ENCODE measurements around the gene MICB. TPM values are rescaled to one million over a fixed set of nuclear protein-coding genes. Genes with fewer than 3 reads are reported as not detected.

MICB gene
- 10 to 100 TPM; 37.8 to 38.1 TPM for total RNA-seq

GRCh38 chr6:31497531-31498476 is at the start of gene MICB:
MICB (plus strand) TSS chr6:31498145; CDS start chr6:31498194, 49 bp downstream.

DNA sequence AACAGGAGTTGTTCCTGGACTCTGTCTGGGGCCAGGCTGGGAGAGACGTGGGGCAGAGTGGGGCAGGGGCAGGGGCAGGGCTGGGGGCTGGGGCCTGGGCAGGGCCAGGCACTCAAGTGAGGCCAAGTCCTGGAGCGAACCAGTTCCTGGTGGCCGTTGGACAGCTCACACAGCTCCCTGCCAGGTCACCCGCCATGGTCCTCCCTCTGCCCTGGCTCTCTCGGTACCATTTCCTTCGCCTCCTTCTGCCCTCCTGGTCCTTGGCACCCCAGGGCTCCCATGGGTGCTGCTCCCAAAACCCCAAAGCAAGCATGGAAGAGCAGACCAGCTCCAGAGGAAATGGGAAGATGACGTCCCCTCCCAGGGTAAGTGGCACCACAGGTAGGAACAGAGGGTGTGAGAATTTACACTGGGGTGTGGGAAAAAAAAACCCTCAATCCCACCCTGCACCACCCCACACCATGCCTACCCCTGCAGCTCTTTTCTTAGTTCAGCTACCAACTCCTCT is 30.9 kb downstream of the MICB start, which contains the start of gene MCCD1:
MCCD1 (plus strand) TSS at position 142 of the 508 bp plus-strand sequence; CDS start at position 195, 53 bp downstream.

DNA sequence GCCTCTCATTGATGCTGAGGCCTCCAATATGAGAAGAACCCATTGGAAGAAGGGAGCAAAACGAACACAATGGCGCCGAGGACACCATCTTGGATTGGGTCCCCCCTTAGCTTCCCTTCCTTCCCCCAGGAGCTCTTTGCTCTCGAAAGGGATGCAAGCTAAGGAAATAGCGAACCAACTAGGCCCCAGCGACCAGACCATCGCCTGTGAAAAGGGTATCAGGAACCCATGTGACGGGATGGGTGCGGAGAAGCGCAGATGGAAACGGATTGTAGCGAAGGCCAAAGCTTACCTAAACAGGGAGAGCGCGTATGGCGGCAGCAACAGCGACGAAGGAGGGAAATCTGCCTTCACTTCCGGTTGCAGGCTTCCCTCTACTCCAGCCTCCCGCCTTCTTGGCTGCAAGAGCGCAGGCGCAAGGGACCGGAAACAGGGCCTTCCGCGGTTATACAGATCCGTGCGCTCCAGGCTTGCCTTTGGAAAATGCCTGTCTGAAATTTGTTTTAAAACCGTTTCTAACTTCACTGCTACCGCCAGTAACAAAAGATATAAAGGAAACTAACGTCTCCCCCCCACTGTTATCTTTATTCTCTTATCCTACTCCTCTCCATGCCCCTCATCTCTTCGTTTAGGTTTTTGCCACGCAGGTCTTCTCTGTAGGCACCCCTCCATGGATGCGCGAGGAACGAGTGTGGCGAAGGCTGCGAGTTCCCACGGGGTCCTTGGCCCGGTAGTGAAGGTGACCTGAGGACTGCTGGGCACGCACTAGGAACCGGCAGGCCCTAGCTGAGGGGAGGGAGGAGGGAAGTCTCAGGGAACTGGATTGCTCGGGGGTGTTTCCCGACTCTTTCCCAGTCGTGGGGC is 43.9 kb downstream of the MICB start, which contains the start of gene DDX39B:
DDX39B (minus strand) TSS at position 346 of the 864 bp plus-strand sequence. CDS start 1,471 bp downstream, outside the sequence.

DNA sequence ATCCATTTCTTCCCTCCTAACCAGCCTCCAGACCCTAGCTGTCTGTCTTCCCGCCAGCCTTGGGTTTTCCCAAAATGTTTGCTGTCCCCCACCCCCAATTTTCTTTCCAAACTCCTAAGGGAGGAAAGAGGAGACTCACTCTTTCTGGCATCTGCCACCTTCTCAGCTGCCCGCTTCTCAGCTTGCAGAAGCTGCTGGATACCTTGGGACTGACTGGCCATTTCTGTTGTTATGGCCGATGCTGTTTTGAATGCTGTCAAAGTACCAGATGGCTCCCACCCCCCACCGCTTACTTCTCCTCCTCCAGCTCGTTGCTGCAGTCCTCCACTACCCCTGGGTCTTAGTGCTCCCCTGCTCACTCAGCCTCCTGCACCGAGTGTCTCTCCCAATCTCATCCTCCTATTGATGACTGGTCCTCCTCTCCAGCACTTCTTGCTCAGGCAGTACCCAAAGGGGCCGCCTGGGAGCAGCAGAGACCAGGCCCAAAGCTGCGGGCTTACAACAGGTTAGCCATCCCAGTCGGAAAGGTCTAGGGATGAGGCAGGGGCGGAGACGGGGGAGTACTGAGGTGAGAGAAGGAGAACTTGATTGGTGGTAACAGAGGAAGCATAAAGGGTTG is 48.5 kb downstream of the MICB start, which contains the start of gene ATP6V1G2:
ATP6V1G2 (minus strand) TSS at position 270 of the 619 bp plus-strand sequence; CDS start at position 221, 49 bp downstream.

GRCh38 chr6:31546958-31547726 is 49.2 kb downstream of the MICB start, which contains the start of gene NFKBIL1:
NFKBIL1 (plus strand) TSS chr6:31547608; CDS start chr6:31547695, 87 bp downstream.

Other genes starting within 250 kb of the MICB start
- 1,000 to 10,000 TPM; 1,197 to 1,205 TPM for gene HLA-C, start 226.1 kb upstream of the MICB start, total RNA-seq
- gene HLA-B, start 141.0 kb upstream of the MICB start, total RNA-seq: 1,000 to 10,000 TPM; 4,256 to 4,376 TPM
- gene MICA, start 94.5 kb upstream of the MICB start, total RNA-seq: 10 to 100 TPM in 1 of 2 experiments, 1 to 10 TPM in 1; 8.9 to 10.4 TPM
- not detected for gene MCCD1, start 30.8 kb downstream of the MICB start, total RNA-seq
- 100 to 1,000 TPM; 423 to 444 TPM for gene DDX39B, start 43.9 kb downstream of the MICB start, total RNA-seq
- 1 to 10 TPM; 3.5 to 4.2 TPM for gene ATP6V1G2, start 48.5 kb downstream of the MICB start, total RNA-seq
- 10 to 100 TPM; 12.9 to 15.8 TPM for gene NFKBIL1, start 49.5 kb downstream of the MICB start, total RNA-seq
- gene LTA, start 74.1 kb downstream of the MICB start, total RNA-seq: 10 to 100 TPM; 29.6 TPM
- 10 to 100 TPM; 51.3 to 53.4 TPM for gene TNF, start 77.4 kb downstream of the MICB start, total RNA-seq
- 1,000 to 10,000 TPM; 1,438 to 1,452 TPM for gene LTB, start 84.3 kb downstream of the MICB start, total RNA-seq
- 10 to 100 TPM; 67.8 to 71.0 TPM for gene LST1, start 88.1 kb downstream of the MICB start, total RNA-seq
- gene NCR3, start 94.9 kb downstream of the MICB start, total RNA-seq: 10 to 100 TPM; 27.6 to 28.8 TPM
- 10 to 100 TPM; 45.4 to 46.1 TPM for gene AIF1, start 117.1 kb downstream of the MICB start, total RNA-seq
- gene PRRC2A, start 122.6 kb downstream of the MICB start, total RNA-seq: 100 to 1,000 TPM; 210 to 211 TPM
- gene BAG6, start 154.5 kb downstream of the MICB start, total RNA-seq: 100 to 1,000 TPM; 278 to 280 TPM
- 1 to 10 TPM; 3.8 to 3.9 TPM for gene APOM, start 157.7 kb downstream of the MICB start, total RNA-seq
- gene C6orf47, start 162.6 kb downstream of the MICB start, total RNA-seq: 10 to 100 TPM; 23.6 to 24.2 TPM
- 10 to 100 TPM; 26.4 to 29.1 TPM for gene GPANK1, start 166.9 kb downstream of the MICB start, total RNA-seq
- gene CSNK2B, start 167.9 kb downstream of the MICB start, total RNA-seq: 100 to 1,000 TPM; 181 to 195 TPM
- 10 to 100 TPM; 20.3 to 23.5 TPM for gene LY6G5B, start 171.8 kb downstream of the MICB start, total RNA-seq
- 1 to 10 TPM; 1.8 to 2.2 TPM for gene LY6G5C, start 182.9 kb downstream of the MICB start, total RNA-seq
- 10 to 100 TPM; 50.4 to 54.9 TPM for gene ABHD16A, start 205.2 kb downstream of the MICB start, total RNA-seq
- not detected for gene LY6G6F, start 208.7 kb downstream of the MICB start, total RNA-seq
- not detected for gene LY6G6D, start 217.2 kb downstream of the MICB start, total RNA-seq
- gene LY6G6C, start 223.6 kb downstream of the MICB start, total RNA-seq: not detected
- under 1 TPM; 0.22 to 0.43 TPM for gene MPIG6B, start 225.2 kb downstream of the MICB start, total RNA-seq
- 10 to 100 TPM; 18.1 to 18.9 TPM for gene DDAH2, start 231.2 kb downstream of the MICB start, total RNA-seq
- gene CLIC1, start 238.4 kb downstream of the MICB start, total RNA-seq: 100 to 1,000 TPM; 534 to 538 TPM
- 10 to 100 TPM; 47.4 to 47.7 TPM for gene MSH5, start 241.9 kb downstream of the MICB start, total RNA-seq